ENCODE measurements around the gene ZNF101.

- TF ChIP-seq ZNF423 (CRISPR knock-in tag; IDR thresholded peaks at IDR 0.05), result no peak
- no peak for TF ChIP-seq ELF4 (CRISPR knock-in tag; IDR thresholded peaks at IDR 0.05; ENCODE audit: low read depth)
- TF ChIP-seq CTCF (IDR thresholded peaks at IDR 0.05), result no peak
- TF ChIP-seq ZNF512 (CRISPR knock-in tag; IDR thresholded peaks at IDR 0.05; ENCODE audit: borderline replicate concordance), result no peak
- TF ChIP-seq MAX (CRISPR knock-in tag; IDR thresholded peaks at IDR 0.05), result peak; percentile 63
- TF ChIP-seq CBFB (CRISPR knock-in tag; IDR thresholded peaks at IDR 0.05; ENCODE audit: low read depth), result no peak
- TF ChIP-seq ZNF317 (CRISPR knock-in tag; IDR thresholded peaks at IDR 0.05; ENCODE audit: borderline replicate concordance, low read depth), result no peak
- no peak; the same call in 1 of the 2 replicates for TF ChIP-seq USF2 (CRISPR knock-in tag; IDR thresholded peaks at IDR 0.05)
- peak; percentile 89 for TF ChIP-seq SP1 (CRISPR knock-in tag; conservative IDR thresholded peaks at IDR 0.05)
Observed at GRCh38 chr19:19663256-19664120, 5.2 kb upstream of the ZNF101 start, which contains the start of gene ATP13A1.
